ENCODE measurements around the gene SLC44A4.
A peak's percentile ranks its signal among the peaks of the same experiment; 100 is the strongest.
"Not testable (repeated sequence)": the region's sequence is repeated elsewhere in the genome, so short reads cannot be mapped to it uniquely, and the experiment has no call there.

The SLC44A4 gene

GRCh38 chr6:31827286-31828079 lies 51.3 kb downstream of the SLC44A4 start, which contains the start of gene HSPA1B:
HSPA1B (plus strand) TSS chr6:31827738; CDS start chr6:31827951, 213 bp downstream.
- peak; percentile 83 for DNase-seq (ENCODE audit: low read depth)

DNA sequence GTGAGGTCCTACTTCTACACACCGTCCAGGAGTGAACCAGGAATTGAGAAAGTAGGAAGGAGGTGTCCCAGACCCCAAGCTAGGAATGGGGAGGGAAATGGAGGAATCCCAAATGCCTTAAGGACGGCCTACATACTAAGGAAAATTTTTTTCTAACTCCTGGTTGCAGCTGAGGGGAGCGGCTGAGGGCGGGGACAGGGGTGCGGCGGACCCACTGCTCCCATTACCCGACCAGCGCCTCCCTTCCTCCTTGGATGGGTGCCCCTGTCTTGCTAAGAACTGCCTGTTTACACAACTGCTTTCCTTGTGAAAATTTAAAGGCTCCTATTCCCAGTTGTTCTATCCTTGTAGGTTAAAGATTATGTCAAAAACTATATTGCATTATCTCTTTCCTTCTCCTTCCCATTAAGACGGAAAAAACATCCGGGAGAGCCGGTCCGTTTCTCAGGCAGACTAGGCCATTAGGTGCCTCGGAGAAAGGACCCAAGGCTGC lies 52.0 kb downstream of the SLC44A4 start:
- no peak for DNase-seq (ENCODE audit: low read depth)

DNA sequence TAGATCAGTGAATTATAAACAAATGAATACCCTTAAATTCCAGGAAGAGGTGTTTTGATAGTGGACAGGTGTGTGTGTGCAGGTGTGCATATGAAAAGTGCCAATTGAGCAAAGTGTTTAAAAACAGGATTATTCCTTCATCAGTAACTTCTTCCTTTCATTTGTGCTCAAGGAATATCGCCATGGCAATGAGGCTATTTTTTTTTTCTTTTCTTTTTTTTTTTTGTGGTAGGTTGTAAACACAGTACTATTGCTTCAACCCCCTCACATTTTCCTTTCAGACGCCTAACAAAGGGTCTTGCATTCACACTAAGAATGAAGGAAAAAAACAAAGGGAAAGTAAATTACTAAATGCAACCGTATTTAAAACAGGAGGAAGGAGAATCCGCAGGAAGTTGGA lies 53.2 kb downstream of the SLC44A4 start:
- DNase-seq (ENCODE audit: low read depth): no peak

DNA sequence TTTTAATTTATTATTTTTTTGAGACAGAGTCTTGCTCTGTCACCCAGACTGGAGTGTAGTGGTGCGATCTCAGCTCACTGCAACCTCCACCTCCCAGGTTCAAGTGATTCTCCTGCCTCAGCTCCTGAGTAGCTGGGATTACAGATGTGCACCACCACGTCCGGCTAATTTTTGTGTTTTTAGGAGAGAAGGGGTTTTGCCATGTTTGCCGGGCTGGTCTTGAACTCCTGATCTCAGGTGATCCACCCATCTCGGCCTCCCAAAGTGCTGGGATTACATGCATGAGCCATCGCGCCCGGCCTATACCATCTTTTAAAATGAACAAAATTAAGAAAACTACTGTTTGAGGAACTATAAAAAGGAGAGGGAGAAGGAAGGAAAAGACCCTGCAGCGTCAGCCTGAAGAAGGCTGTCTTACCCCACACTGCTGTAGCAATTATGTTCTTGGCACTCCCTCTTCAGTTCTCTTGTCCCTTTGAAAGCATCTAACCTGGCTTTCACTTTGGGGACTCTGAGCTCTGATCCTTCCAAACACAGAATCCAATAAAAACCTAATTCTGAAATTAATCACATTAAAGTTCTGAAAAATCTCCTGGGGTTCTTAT lies 55.1 kb downstream of the SLC44A4 start:
- not testable (repeated sequence) for DNase-seq (ENCODE audit: low read depth)

DNA sequence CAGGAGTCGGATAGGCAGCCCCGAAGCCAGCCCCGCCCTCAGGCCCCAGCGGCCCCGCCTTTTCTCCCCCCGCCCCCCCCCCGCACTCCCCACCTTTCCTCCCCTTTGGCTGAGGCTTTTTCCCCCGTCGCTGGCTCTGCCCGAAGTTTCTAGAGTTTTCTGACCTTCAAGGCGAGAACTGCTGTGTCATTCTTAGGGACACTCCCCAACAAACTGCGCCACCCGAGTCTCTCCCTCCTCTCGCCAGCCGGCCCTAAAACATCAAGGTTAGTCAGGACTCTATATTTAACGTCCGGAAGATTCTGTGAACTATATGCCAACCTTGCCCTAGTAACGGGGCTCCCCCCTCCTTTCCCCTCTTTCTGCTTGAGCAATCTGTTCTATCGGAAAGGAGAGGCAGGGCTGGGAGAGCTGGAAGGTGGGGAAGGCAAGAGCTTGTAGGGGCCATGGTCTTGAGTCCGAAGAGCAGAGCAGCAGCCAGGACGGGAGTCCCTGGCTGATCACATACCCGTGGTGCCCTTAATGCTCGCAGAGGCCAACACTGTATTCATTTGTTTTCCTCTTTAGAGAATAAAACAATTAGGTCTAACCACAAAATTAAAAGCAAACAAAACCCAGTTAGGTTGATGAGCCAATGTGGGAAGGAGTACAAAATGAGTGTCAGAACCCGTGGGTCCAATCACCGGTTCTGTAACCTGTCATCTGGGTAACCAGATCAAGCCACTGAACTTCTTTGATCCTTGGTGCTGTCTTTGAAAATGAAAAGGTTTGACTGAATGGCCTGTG lies 56.6 kb downstream of the SLC44A4 start:
- DNase-seq (ENCODE audit: low read depth): peak; percentile 51

GRCh38 chr6:31821301-31822035 lies 57.3 kb downstream of the SLC44A4 start:
- DNase-seq (ENCODE audit: low read depth): peak; percentile 47

DNA sequence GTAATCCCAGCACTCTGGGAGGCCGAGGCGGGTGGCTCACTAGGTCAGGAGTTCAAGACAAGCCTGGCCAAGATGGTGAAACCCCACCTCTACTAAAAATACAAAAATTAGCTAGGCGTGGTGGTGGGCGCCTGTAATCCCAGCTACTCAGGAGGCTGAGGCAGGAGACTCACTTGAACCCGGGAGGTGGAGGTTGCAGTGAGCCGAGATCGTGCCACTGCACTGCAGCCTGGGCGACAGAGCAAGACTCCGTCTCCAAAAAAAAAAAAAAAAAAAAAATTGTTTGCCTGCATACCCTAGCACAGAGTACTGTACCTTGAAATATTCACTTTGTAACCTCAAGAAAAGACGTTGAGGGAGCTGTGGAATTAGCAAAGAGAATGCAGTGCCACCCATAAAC lies 58.4 kb downstream of the SLC44A4 start:
- not testable (repeated sequence) for DNase-seq (ENCODE audit: low read depth)

GRCh38 chr6:31819871-31820299 lies 58.9 kb downstream of the SLC44A4 start:
- DNase-seq (ENCODE audit: low read depth): no peak

DNA sequence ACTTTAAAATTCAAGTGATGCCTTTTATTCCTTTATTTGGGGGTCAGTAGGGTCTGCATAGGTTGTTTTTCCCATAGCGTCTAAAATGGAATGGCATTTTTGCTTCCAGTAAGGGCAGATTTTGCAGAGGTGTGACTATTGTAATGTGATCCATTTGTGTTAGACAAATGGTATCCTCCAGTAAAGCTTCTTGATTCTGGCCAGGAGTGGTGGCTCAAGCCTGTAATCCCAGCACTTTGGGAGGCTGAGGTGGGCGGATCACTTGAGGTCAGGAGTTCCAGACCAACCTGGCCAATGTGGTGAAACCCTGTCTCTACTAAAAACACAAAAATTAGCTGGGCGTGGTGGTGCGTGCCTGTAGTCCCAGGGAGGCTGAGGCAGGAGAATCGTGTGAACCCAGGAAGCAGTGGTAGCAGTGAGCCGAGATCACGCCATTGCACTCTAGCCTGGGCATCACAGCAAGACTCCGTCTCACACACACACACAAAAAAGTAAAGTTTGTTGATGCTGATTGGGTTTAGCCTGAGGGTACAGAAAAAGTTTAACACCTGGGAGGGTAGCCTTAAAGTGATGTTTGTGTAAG lies 60.8 kb downstream of the SLC44A4 start:
- not testable (repeated sequence) for DNase-seq (ENCODE audit: low read depth)

- DNase-seq (ENCODE audit: low read depth): not testable (repeated sequence)
Observed at GRCh38 chr6:31817133-31817928, 61.5 kb downstream of the SLC44A4 start.

DNA sequence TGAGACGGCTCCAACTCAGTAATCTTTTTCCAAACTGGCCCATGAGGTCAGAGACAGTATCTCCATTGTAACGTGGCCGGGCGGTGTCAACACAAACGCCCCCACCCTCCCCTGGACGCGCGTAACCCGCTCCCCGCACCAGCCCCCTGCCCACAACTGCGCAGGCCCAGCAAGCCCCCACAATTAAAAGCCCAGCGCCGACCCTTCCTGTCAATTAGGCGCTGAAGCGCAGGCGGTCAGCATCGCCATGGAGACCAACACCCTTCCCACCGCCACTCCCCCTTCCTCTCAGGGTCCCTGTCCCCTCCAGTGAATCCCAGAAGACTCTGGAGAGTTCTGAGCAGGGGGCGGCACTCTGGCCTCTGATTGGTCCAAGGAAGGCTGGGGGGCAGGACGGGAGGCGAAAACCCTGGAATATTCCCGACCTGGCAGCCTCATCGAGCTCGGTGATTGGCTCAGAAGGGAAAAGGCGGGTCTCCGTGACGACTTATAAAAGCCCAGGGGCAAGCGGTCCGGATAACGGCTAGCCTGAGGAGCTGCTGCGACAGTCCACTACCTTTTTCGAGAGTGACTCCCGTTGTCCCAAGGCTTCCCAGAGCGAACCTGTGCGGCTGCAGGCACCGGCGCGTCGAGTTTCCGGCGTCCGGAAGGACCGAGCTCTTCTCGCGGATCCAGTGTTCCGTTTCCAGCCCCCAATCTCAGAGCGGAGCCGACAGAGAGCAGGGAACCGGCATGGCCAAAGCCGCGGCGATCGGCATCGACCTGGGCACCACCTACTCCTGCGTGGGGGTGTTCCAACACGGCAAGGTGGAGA lies 63.6 kb downstream of the SLC44A4 start, which contains the start of the genes HSPA1A and HSPA1L:
HSPA1A (plus strand) TSS at position 519 of the 814 bp plus-strand sequence; CDS start at position 733, 214 bp downstream.
HSPA1L (minus strand) TSS at position 259 of the 814 bp plus-strand sequence. CDS start 3,311 bp downstream, outside the sequence.
- DNase-seq (ENCODE audit: low read depth): peak; percentile 57

GRCh38 chr6:31814677-31815024 lies 64.1 kb downstream of the SLC44A4 start:
- no peak for DNase-seq (ENCODE audit: low read depth)

DNA sequence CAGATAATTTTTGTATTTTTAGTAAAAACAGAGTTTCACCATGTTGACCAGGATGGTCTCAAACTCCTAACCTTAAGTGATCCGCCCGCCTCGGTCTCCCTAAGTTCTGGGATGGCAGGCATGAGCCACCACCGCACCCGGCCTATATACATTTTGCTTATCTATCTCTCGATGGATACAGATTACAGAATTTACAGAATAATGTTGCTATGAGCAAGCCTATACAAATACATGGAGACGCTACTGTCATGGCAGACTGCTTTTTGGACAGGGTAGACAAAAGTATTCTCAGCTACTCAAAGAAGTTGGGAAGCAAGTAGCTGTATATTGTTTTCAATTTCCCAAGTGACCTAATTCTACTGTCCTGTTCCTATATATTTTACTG lies 65.3 kb downstream of the SLC44A4 start:
- DNase-seq (ENCODE audit: low read depth): no peak
